ENCODE data around the gene NPC1L1.
A peak's percentile ranks its signal among the peaks of the same experiment; 100 is the strongest.

The NPC1L1 gene

GRCh38 chr7:44497155-44498027 is 43.7 kb downstream of the NPC1L1 start:
- no peak for DNase-seq

GRCh38 chr7:44496385-44496784 is 44.7 kb downstream of the NPC1L1 start:
- DNase-seq = no peak

- no peak for DNase-seq
These were observed 46.2 kb downstream of the NPC1L1 start for GRCh38 chr7:44494960-44495359.

GRCh38 chr7:44491229-44491628 is 49.9 kb downstream of the NPC1L1 start:
- no peak for DNase-seq

GRCh38 chr7:44490351-44491200 is 50.6 kb downstream of the NPC1L1 start, which contains the start of gene NUDCD3:
TSS of gene NUDCD3 (minus strand) at chr7:44490658. CDS start at chr7:44490600, 58 bp downstream.
- DNase-seq = peak; percentile 71 to 91

- no peak for DNase-seq
These were observed 51.2 kb downstream of the NPC1L1 start for GRCh38 chr7:44489955-44490350.

GRCh38 chr7:44488955-44489354 is 52.2 kb downstream of the NPC1L1 start:
- no peak for DNase-seq

GRCh38 chr7:44486693-44487092 is 54.4 kb downstream of the NPC1L1 start:
- DNase-seq = no peak

- no peak for DNase-seq
These were observed 55.1 kb downstream of the NPC1L1 start for GRCh38 chr7:44486001-44486400.

- no peak for DNase-seq
These were observed 56.4 kb downstream of the NPC1L1 start for GRCh38 chr7:44484482-44485313.

- DNase-seq = no peak
These were observed 58.3 kb downstream of the NPC1L1 start for GRCh38 chr7:44482502-44483485.

- no peak for DNase-seq
These were observed 63.2 kb downstream of the NPC1L1 start for GRCh38 chr7:44477938-44478337.

- DNase-seq = peak; percentile 13 to 15
These were observed 63.9 kb downstream of the NPC1L1 start for GRCh38 chr7:44477063-44477830.

- DNase-seq = no peak
These were observed 64.8 kb downstream of the NPC1L1 start for GRCh38 chr7:44476313-44476712.

- no peak for DNase-seq
These were observed 67.8 kb downstream of the NPC1L1 start for GRCh38 chr7:44473295-44473694.

- no peak for DNase-seq
These were observed 68.3 kb downstream of the NPC1L1 start for GRCh38 chr7:44472843-44473242.

- no peak for DNase-seq
These were observed 69.3 kb downstream of the NPC1L1 start for GRCh38 chr7:44471850-44472249.

GRCh38 chr7:44471436-44471835 is 69.7 kb downstream of the NPC1L1 start:
- no peak for DNase-seq

- no peak for DNase-seq
These were observed 70.4 kb downstream of the NPC1L1 start for GRCh38 chr7:44470628-44471245.

GRCh38 chr7:44470135-44470479 is 71.0 kb downstream of the NPC1L1 start:
- DNase-seq = no peak

All from NCI-H187 (cell line).